HEK293T (cell line): ENCODE results near the gene KIAA1217.

Experiments used
- CTCF ChIA-PET: fragments of 350-600 bp; formaldehyde crosslinking; extraction: SDS; loops from one replicate; lab custom pipeline; 2021; ENCODE audit warnings: antibody characterized with exemption, inconsistent platforms; lab: Yijun Ruan, JAX
- POLR2A ChIA-PET: fragments of 350-600 bp; formaldehyde crosslinking; extraction: SDS; loops from one replicate; lab custom pipeline; 2020; ENCODE audit warnings: antibody characterized with exemption, inconsistent platforms; lab: Yijun Ruan, JAX
- DNase-seq: peaks from one replicate; pipeline ENCODE4 v3.0.0; 2012; ENCODE audit warnings: mixed read lengths; ENCODE audit errors: extremely low spot score
- ARNT ChIP-seq: fragments of 450-650 bp; IDR thresholded peaks from 2 replicates; pipeline ENCODE4 v1.6.1; 2017; ENCODE audit warnings: mild to moderate bottlenecking
- BHLHE40 ChIP-seq: fragments of 450-650 bp; IDR thresholded peaks from 2 replicates; pipeline ENCODE4 v1.6.1; 2016; ENCODE audit warnings: mild to moderate bottlenecking, moderate library complexity, borderline replicate concordance
- CTBP1 ChIP-seq: fragments of 450-650 bp; IDR thresholded peaks from 2 replicates; pipeline ENCODE4 v1.6.1; 2016; ENCODE audit warnings: borderline replicate concordance
- ELF4 ChIP-seq: fragments of 450-650 bp; IDR thresholded peaks from 2 replicates; pipeline ENCODE4 v1.6.1; 2017; ENCODE audit warnings: antibody characterized with exemption
- FOXA1 ChIP-seq: fragments of 450-650 bp; IDR thresholded peaks from 2 replicates; pipeline ENCODE4 v1.6.1; 2016; ENCODE audit warnings: mild to moderate bottlenecking
- FOXK2 ChIP-seq: fragments of 450-650 bp; IDR thresholded peaks from 2 replicates; pipeline ENCODE4 v1.6.1; 2016; ENCODE audit warnings: mild to moderate bottlenecking
- FOXM1 ChIP-seq: fragments of 450-650 bp; IDR thresholded peaks from 2 replicates; pipeline ENCODE4 v1.6.1; 2017; ENCODE audit warnings: mild to moderate bottlenecking, borderline replicate concordance
- HDGF ChIP-seq: fragments of 450-650 bp; IDR thresholded peaks from 2 replicates; pipeline ENCODE4 v1.6.1; 2017; ENCODE audit warnings: antibody characterized with exemption, borderline replicate concordance
- L3MBTL2 ChIP-seq: fragments of 450-650 bp; conservative IDR thresholded peaks from 2 replicates; pipeline ENCODE4 v1.6.1; 2016; ENCODE audit warnings: mild to moderate bottlenecking
- LEF1 ChIP-seq: fragments of 450-650 bp; IDR thresholded peaks from 2 replicates; pipeline ENCODE4 v1.6.1; 2017; ENCODE audit warnings: mild to moderate bottlenecking, borderline replicate concordance
- NFRKB ChIP-seq: fragments of 450-650 bp; IDR thresholded peaks from 2 replicates; pipeline ENCODE4 v1.6.1; 2016; ENCODE audit warnings: mild to moderate bottlenecking, moderate library complexity
- SP1 ChIP-seq: fragments of 450-650 bp; IDR thresholded peaks from 2 replicates; pipeline ENCODE4 v1.6.1; 2017
- SUZ12 ChIP-seq: fragments of 450-650 bp; IDR thresholded peaks from 2 replicates; pipeline ENCODE4 v1.6.1; 2016; ENCODE audit warnings: mild to moderate bottlenecking
- TARDBP ChIP-seq: fragments of 450-650 bp; IDR thresholded peaks from 2 replicates; pipeline ENCODE4 v1.6.1; 2016
- ZNF384 ChIP-seq: fragments of 450-650 bp; IDR thresholded peaks from 2 replicates; pipeline ENCODE4 v1.6.1; 2016
- TF ChIP-seq, protein P1 (sequence below): fragments of 450-650 bp; IDR thresholded peaks from 2 replicates; pipeline ENCODE4 v1.6.1; 2016

KIAA1217 gene

DNA sequence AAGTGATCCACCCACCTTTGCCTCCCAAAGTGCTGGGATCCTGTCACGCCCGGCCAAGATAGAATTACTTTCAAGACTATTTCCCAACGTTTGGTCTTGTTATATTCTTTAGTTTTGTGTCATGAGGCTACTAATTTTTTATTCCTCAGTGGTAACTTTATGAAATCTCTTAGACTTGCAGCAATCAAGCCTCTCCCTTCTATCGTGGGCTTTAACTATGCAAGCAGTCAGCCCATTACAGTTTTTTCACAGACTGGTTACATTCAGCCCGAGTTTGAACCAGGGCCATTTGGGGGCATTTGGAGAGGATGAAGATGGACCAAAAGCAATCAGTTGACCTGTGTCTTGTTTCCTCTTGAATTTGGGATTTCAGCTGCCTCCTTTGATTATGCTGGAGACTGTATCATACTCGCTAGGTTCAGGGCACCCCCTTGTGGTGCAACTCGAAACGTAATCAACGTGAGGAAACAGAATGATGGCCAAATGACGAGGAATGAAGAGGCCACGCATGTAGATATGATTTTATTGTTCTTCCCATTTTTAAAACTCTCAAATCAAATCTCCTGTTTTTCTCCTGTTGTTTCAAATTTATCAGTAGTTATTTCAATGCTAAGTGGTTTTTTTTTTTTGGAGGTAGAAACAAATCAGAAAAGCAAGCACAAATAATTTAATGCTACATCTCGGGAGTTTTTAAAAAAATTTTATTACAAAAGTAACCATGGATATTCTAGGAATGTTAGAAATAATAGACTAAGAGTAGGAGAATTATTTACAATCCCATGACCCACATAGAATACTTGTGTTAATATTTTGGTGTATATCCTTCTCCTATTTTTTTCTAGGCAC is 151.6 kb downstream of the KIAA1217 start:
- ChIA-PET POLR2A (no interaction called here), CTCF (interaction anchor here (0.7 kb wide), 1 partner anchor 122 kb away, joined by 3 read pairs; no protein-coding TSS in a partner anchor)
- TF ChIP-seq SUZ12, result no peak
- TF ChIP-seq BHLHE40, result no peak
- no peak for TF ChIP-seq FOXA1
- TF ChIP-seq ELF4, result no peak
- no peak for TF ChIP-seq FOXM1
- no peak for TF ChIP-seq FOXK2
- TF ChIP-seq TARDBP, result no peak
- no peak for TF ChIP-seq NFRKB
- TF ChIP-seq SP1, result no peak
- TF ChIP-seq CTBP1, result no peak
- no peak for TF ChIP-seq ARNT
- TF ChIP-seq HDGF, result no peak
- TF ChIP-seq, protein P1, sequence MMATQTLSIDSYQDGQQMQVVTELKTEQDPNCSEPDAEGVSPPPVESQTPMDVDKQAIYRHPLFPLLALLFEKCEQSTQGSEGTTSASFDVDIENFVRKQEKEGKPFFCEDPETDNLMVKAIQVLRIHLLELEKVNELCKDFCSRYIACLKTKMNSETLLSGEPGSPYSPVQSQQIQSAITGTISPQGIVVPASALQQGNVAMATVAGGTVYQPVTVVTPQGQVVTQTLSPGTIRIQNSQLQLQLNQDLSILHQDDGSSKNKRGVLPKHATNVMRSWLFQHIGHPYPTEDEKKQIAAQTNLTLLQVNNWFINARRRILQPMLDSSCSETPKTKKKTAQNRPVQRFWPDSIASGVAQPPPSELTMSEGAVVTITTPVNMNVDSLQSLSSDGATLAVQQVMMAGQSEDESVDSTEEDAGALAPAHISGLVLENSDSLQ, result no peak
- TF ChIP-seq ZNF384, result no peak
- peak; percentile 60 for DNase-seq

GRCh38 chr10:24363070-24363469 is 154.1 kb downstream of the KIAA1217 start:
- TF ChIP-seq BHLHE40, result no peak
- TF ChIP-seq ELF4, result no peak
- POLR2A ChIA-PET, result no interaction called here
- CTCF ChIA-PET, result interaction anchor here (1.5 kb wide), 1 partner anchor 368 kb away, joined by 5 read pairs; no protein-coding TSS in a partner anchor
- DNase-seq, result no peak

GRCh38 chr10:24367688-24368087 is 158.8 kb downstream of the KIAA1217 start:
- CTCF ChIA-PET, result interaction anchor here (0.7 to 1.0 kb wide), 2 partner anchors 17 to 181 kb away, joined by 3 to 5 read pairs; no protein-coding TSS in a partner anchor
- TF ChIP-seq FOXA1 (no peak), HDGF (no peak), ARNT (no peak), ELF4 (no peak), SP1 (no peak), CTBP1 (no peak), NFRKB (no peak), FOXK2 (no peak), BHLHE40 (no peak), ZNF384 (no peak)
- TF ChIP-seq, protein P1, result no peak
- DNase-seq, result no peak
- POLR2A ChIA-PET, result no interaction called here

- POLR2A ChIA-PET, result no interaction called here
- CTCF ChIA-PET, result no interaction called here
- DNase-seq, result no peak
- no peak for TF ChIP-seq LEF1
- no peak for TF ChIP-seq NFRKB
- TF ChIP-seq CTBP1, result no peak
- TF ChIP-seq BHLHE40, result no peak
- no peak for TF ChIP-seq L3MBTL2
- no peak for TF ChIP-seq HDGF
- no peak for TF ChIP-seq SP1
- no peak for TF ChIP-seq ARNT
- no peak for TF ChIP-seq SUZ12
- TF ChIP-seq FOXK2, result no peak
- no peak for TF ChIP-seq ELF4
- no peak for TF ChIP-seq FOXM1
- TF ChIP-seq, protein P1, result no peak
- no peak for TF ChIP-seq FOXA1
- no peak for TF ChIP-seq TARDBP
- no peak for TF ChIP-seq ZNF384
Observed at GRCh38 chr10:24370877-24371276, 161.9 kb downstream of the KIAA1217 start.

GRCh38 chr10:24371396-24371795 is 162.5 kb downstream of the KIAA1217 start:
- ChIA-PET POLR2A (no interaction called here), CTCF (no interaction called here)
- no peak for DNase-seq
- TF ChIP-seq SP1, result no peak
- no peak for TF ChIP-seq HDGF
- TF ChIP-seq LEF1, result no peak
- no peak for TF ChIP-seq L3MBTL2
- no peak for TF ChIP-seq SUZ12
- TF ChIP-seq ARNT, result no peak
- TF ChIP-seq, protein P1, result no peak
- no peak for TF ChIP-seq FOXA1
- no peak for TF ChIP-seq CTBP1
- no peak for TF ChIP-seq FOXK2
- no peak for TF ChIP-seq NFRKB
- no peak for TF ChIP-seq ZNF384
- TF ChIP-seq ELF4, result no peak
- TF ChIP-seq TARDBP, result no peak
- no peak for TF ChIP-seq FOXM1
